Neural cell (in vitro differentiated cells): ENCODE results near the gene PTTG1IP2. TPM values are rescaled to one million over a fixed set of nuclear protein-coding genes. Genes with fewer than 3 reads are reported as not detected.

Experiments
- H2AFZ ChIP-seq: fragments of 200-600, 300-800 bp; sonication (generic), shearing (Covaris generic); 2 replicates; pipeline ENCODE4 v1.6.0; 2014; ENCODE audit warnings: low read depth, mild to moderate bottlenecking, antibody characterized with exemption, low read length, moderate library complexity
- H3F3A ChIP-seq: fragments of 200-600 bp; shearing (Covaris generic); 2 replicates; pipeline ENCODE4 v1.6.1; 2016; ENCODE audit warnings: mild to moderate bottlenecking, moderate library complexity, mixed read lengths, antibody characterized with exemption, low read length; ENCODE audit not compliant: insufficient read depth, poor library complexity, severe bottlenecking
- H3K27ac ChIP-seq: fragments of 200-600, 300-800 bp; sonication (generic), shearing (Covaris generic); 2 replicates; pipeline ENCODE4 v1.5.1; 2014; ENCODE audit warnings: mild to moderate bottlenecking, low read length, moderate library complexity
- H3K27me3 ChIP-seq: fragments of 300-800, 200-600 bp; sonication (generic), shearing (Covaris generic); 2 replicates; pipeline ENCODE4 v1.6.0; 2014; ENCODE audit warnings: mild to moderate bottlenecking, low read depth, low read length, moderate library complexity; ENCODE audit not compliant: insufficient read depth
- H3K36me3 ChIP-seq: fragments of 300-800, 200-600 bp; sonication (generic), shearing (Covaris generic); 2 replicates; pipeline ENCODE4 v1.5.1; 2014; ENCODE audit warnings: mild to moderate bottlenecking, antibody characterized with exemption, low read length, moderate library complexity; ENCODE audit not compliant: insufficient read depth
- H3K4me2 ChIP-seq: fragments of 300-800, 200-600 bp; sonication (generic), shearing (Covaris generic); 2 replicates; pipeline ENCODE4 v1.6.0; 2014; ENCODE audit warnings: mild to moderate bottlenecking, low read length
- H3K4me3 ChIP-seq: fragments of 300-800, 200-600 bp; sonication (generic), shearing (Covaris generic); 2 replicates; pipeline ENCODE4 v1.5.1; 2014; ENCODE audit warnings: mild to moderate bottlenecking, low read length, moderate library complexity
- H3K79me2 ChIP-seq: fragments of 200-600 bp; shearing (Covaris generic); replicated peaks from 2 replicates; pipeline ENCODE4 v1.6.0; 2014; ENCODE audit warnings: mild to moderate bottlenecking, low read length, moderate library complexity; ENCODE audit not compliant: insufficient read depth
- H3K9ac ChIP-seq: fragments of 300-800, 200-600 bp; sonication (generic), shearing (Covaris generic); 2 replicates; pipeline ENCODE4 v1.6.1; 2016; ENCODE audit warnings: mild to moderate bottlenecking, low read length, mixed read lengths
- H3K9me2 ChIP-seq: fragments of 200-600 bp; shearing (Covaris generic); 2 replicates; pipeline ENCODE4 v1.6.1; 2016; ENCODE audit warnings: mild to moderate bottlenecking, low read length, mixed read lengths; ENCODE audit not compliant: insufficient read depth
- H3K9me3 ChIP-seq: fragments of 200-600, 300-800 bp; sonication (generic), shearing (Covaris generic); 2 replicates; pipeline ENCODE4 v1.6.1; 2016; ENCODE audit warnings: mild to moderate bottlenecking, mixed run types, low read length, moderate library complexity, mixed read lengths
- H4K20me1 ChIP-seq: fragments of 200-600 bp; shearing (Covaris generic); 2 replicates; pipeline ENCODE4 v1.6.1; 2016; ENCODE audit warnings: mild to moderate bottlenecking, mixed run types; ENCODE audit not compliant: insufficient read depth
- EP300 ChIP-seq: fragments of 450-650 bp; conservative IDR thresholded peaks from 2 replicates; pipeline ENCODE4 v1.6.1; 2014; ENCODE audit warnings: antibody characterized with exemption, mild to moderate bottlenecking, moderate library complexity; ENCODE audit not compliant: poor library complexity, severe bottlenecking
- EZH2 ChIP-seq: fragments of 200-600, 300-800 bp; shearing (Covaris generic), sonication (generic); IDR thresholded peaks from 2 replicates; pipeline ENCODE4 v1.6.1; 2014; ENCODE audit warnings: antibody characterized with exemption, low read length, borderline replicate concordance, mild to moderate bottlenecking; ENCODE audit not compliant: insufficient read depth, poor library complexity, severe bottlenecking
- MXI1 ChIP-seq: fragments of 450-650 bp; conservative IDR thresholded peaks from 2 replicates; pipeline ENCODE4 v1.6.1; 2014; ENCODE audit warnings: antibody characterized with exemption, mild to moderate bottlenecking; ENCODE audit not compliant: poor library complexity, severe bottlenecking
- POLR2AphosphoS5 ChIP-seq: IDR thresholded peaks from 2 replicates; pipeline ENCODE4 v1.6.1; 2012
- RAD21 ChIP-seq: fragments of 450-650 bp; conservative IDR thresholded peaks from 2 replicates; pipeline ENCODE4 v1.6.1; 2014; ENCODE audit warnings: antibody characterized with exemption, mild to moderate bottlenecking, moderate library complexity
- SMC3 ChIP-seq: fragments of 450-650 bp; conservative IDR thresholded peaks from 2 replicates; pipeline ENCODE4 v1.6.1; 2014; ENCODE audit warnings: antibody characterized with exemption, mild to moderate bottlenecking, moderate library complexity; ENCODE audit not compliant: poor library complexity
- TAF1 ChIP-seq: IDR thresholded peaks from 2 replicates; pipeline ENCODE4 v1.6.1; 2012; ENCODE audit warnings: low read depth
- polyA plus RNA-seq: library from polyadenylated mRNA; depleted of rRNA; stranded (reverse); fragments of >200 nt; gene quantifications from 2 replicates; pipeline ENCODE4 v1.2.3, GENCODE V29; 2014
- TF ChIP-seq, protein P1 (sequence below): fragments of 450-650 bp; IDR thresholded peaks from 2 replicates; pipeline ENCODE4 v1.5.1; 2014; ENCODE audit warnings: antibody characterized with exemption, mild to moderate bottlenecking, moderate library complexity; ENCODE audit not compliant: poor library complexity, severe bottlenecking
- TF ChIP-seq, protein P2 (sequence below): IDR thresholded peaks from 2 replicates; pipeline ENCODE4 v1.6.1; 2012; ENCODE audit warnings: borderline replicate concordance

The PTTG1IP2 gene
- polyA plus RNA-seq, 1 donor from 2014 or later, result not detected

- Histone ChIP-seq H3K27ac (no peak overlapping the region), H3K79me2 (no peaks in the 10 kb centered on the region), H3K9ac (no peak overlapping the region), H2AFZ (no peak overlapping the region), H3K4me3 (no peak overlapping the region), H4K20me1 (no peaks in the 10 kb centered on the region), H3F3A (no peaks in the 10 kb centered on the region), H3K9me3 (no peaks in the 10 kb centered on the region), H3K36me3 (no peaks in the 10 kb centered on the region), H3K27me3 (no peaks in the 10 kb centered on the region), H3K9me2 (no peaks in the 10 kb centered on the region), H3K4me2 (no peak overlapping the region)
- TF ChIP-seq MXI1 (no peak), POLR2AphosphoS5 (no peak), EZH2 (no peak), RAD21 (no peak), TAF1 (no peak), SMC3 (no peak)
- TF ChIP-seq, protein P1, sequence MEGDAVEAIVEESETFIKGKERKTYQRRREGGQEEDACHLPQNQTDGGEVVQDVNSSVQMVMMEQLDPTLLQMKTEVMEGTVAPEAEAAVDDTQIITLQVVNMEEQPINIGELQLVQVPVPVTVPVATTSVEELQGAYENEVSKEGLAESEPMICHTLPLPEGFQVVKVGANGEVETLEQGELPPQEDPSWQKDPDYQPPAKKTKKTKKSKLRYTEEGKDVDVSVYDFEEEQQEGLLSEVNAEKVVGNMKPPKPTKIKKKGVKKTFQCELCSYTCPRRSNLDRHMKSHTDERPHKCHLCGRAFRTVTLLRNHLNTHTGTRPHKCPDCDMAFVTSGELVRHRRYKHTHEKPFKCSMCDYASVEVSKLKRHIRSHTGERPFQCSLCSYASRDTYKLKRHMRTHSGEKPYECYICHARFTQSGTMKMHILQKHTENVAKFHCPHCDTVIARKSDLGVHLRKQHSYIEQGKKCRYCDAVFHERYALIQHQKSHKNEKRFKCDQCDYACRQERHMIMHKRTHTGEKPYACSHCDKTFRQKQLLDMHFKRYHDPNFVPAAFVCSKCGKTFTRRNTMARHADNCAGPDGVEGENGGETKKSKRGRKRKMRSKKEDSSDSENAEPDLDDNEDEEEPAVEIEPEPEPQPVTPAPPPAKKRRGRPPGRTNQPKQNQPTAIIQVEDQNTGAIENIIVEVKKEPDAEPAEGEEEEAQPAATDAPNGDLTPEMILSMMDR, result no peak
These were observed 18.4 kb downstream of the PTTG1IP2 start for GRCh38 chr7:90487808-90488207.

DNA sequence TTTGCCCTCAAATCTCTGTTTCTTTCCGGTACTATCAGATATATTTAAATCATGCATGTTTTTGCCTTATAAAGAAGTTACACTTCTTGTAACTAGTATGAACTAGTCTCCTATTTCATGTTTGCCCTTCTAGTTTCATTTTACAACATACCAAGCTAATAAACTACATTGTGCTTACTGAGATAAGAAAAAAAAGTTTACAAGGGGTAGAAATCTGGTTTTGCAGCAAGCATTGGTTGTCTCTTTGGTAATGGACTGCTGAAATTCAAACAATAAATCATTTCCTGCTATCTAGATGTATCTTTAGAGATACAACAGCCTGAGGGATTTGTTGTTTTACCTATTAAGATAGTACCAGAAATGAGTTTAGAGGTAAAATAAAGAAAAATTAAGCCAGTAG is 18.8 kb downstream of the PTTG1IP2 start:
- Histone ChIP-seq H3K79me2 (no peaks in the 10 kb centered on the region), H3K36me3 (no peaks in the 10 kb centered on the region), H3K27me3 (no peaks in the 10 kb centered on the region), H3K9me2 (no peaks in the 10 kb centered on the region), H3K9me3 (no peaks in the 10 kb centered on the region), H3F3A (no peaks in the 10 kb centered on the region), H4K20me1 (no peaks in the 10 kb centered on the region), H3K4me2 (no peak overlapping the region), H3K27ac (no peak overlapping the region), H2AFZ (no peak overlapping the region), H3K9ac (no peak overlapping the region), H3K4me3 (no peak overlapping the region)
- no peak for TF ChIP-seq EZH2
- TF ChIP-seq POLR2AphosphoS5, result no peak
- no peak for TF ChIP-seq SMC3
- no peak for TF ChIP-seq MXI1
- TF ChIP-seq EP300, result no peak
- no peak for TF ChIP-seq RAD21
- TF ChIP-seq, protein P1, result no peak
- TF ChIP-seq TAF1, result no peak
- TF ChIP-seq, protein P2, sequence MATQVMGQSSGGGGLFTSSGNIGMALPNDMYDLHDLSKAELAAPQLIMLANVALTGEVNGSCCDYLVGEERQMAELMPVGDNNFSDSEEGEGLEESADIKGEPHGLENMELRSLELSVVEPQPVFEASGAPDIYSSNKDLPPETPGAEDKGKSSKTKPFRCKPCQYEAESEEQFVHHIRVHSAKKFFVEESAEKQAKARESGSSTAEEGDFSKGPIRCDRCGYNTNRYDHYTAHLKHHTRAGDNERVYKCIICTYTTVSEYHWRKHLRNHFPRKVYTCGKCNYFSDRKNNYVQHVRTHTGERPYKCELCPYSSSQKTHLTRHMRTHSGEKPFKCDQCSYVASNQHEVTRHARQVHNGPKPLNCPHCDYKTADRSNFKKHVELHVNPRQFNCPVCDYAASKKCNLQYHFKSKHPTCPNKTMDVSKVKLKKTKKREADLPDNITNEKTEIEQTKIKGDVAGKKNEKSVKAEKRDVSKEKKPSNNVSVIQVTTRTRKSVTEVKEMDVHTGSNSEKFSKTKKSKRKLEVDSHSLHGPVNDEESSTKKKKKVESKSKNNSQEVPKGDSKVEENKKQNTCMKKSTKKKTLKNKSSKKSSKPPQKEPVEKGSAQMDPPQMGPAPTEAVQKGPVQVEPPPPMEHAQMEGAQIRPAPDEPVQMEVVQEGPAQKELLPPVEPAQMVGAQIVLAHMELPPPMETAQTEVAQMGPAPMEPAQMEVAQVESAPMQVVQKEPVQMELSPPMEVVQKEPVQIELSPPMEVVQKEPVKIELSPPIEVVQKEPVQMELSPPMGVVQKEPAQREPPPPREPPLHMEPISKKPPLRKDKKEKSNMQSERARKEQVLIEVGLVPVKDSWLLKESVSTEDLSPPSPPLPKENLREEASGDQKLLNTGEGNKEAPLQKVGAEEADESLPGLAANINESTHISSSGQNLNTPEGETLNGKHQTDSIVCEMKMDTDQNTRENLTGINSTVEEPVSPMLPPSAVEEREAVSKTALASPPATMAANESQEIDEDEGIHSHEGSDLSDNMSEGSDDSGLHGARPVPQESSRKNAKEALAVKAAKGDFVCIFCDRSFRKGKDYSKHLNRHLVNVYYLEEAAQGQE, result no peak
